Heart left ventricle (tissue), 13 donors: ENCODE results near the gene COL23A1.

Source experiments
- CTCF ChIP-seq, 12 donors: fragments of 200-600 bp; sonication (generic) in 4 of 12; IDR thresholded peaks; one replicate each; pipeline versions ENCODE4 v1.5.0 to v1.8.0; 2018 to 2022; ENCODE audit warnings: antibody characterized with exemption in 12 of 12, mild to moderate bottlenecking in 5 of 12
- POLR2A ChIP-seq, 2 donors: fragments of 450-650 bp; IDR thresholded peaks; one replicate each; pipeline ENCODE4 v1.6.1; 2017; ENCODE audit warnings: antibody characterized with exemption in 2 of 2, mild to moderate bottlenecking in 2 of 2, moderate library complexity in 2 of 2
- donor health status: ischemic (EF 13 %, LVEDD 7.1; RV severe dilation, severe dysfunction).
- donor health status: DM: no; HTN: yes; CAD: no.
- donor health status: DM: no; HTN: no; CAD: no.
- donor health status: ischemic (EF 25% LVEDD 6.9; RV normal size, moderate dysfunction).
- donor health status: ischemic (EF 25% LVEDD 5.7; RV mildly dilated, moderate dysfunction).
- donor health status: ischemic (EF 35%, LVEDD 5.7; RV mildly dilated, moderate dysfunction).
- donor health status: nonischemic (EF 11% LVEDD 7.7; RV severe dilation, severe dysfunction).
- donor health status: DM: yes; HTN: yes; CAD: no.
- donor health status: PGD.
- donor health status: ischemic (EF 29% LVEDD 5.4; RV normal size, mild dysfunction).
- donor health status: nonischemic (EF 23%, LVEDD 6.1; RV moderate dilation, normal function).

DNA sequence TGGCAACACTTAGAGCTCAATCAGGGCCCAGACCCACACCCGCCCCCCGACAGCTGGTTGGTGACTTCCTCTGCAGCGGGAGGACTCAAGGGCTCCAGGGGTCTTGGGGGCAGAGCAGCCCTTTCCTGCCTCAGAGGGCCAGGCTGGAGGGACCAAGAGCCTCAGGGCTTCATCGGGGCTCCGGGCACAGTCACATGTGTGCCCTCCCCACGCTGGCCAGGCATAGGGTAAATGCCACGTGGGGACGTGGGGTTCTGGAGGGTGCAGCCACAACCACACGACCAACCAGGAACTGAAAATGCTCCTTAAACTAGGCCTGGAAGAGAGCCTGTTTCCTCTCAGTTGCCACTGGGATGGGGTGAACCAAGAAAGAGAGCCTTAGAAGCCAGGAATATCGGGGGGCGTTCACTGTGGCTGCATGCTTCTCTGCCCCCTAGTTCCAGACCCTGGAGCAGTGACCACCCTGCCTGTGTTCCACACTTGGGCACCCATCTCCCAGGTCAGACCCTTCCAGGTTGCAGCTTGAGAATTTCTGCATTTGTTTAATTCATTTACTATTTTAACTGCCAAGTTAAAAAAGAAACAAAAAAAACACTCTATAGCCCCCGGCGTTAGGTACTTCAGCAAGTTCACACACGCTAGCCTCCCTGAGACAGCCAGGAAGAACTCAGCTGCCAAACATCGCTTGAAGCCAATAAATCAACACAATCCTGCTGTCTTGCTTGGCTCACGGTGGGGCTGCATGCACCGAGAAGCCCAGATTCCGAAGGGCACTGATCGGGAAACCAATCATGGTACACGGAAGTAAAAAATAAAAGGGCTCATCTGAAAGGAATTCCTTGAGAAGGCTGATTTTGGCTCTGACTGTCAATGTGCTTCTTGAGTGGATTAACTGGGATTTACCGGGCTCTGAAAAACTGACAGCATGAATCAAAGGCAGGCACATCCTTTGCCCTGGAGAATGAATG lies 301.5 kb downstream of the COL23A1 start:
- TF ChIP-seq POLR2A (IDR thresholded peaks at IDR 0.05), result no peak
- TF ChIP-seq CTCF (IDR thresholded peaks at IDR 0.05), result no peak
